Ramos (cell line): ENCODE measurements around the gene GCC2.
"Not testable (repeated sequence)": the region's sequence is repeated elsewhere in the genome, so short reads cannot be mapped to it uniquely, and the experiment has no call there.

ENCODE experiments used
- in situ Hi-C: fragments of 300-500 bp; cut with MboI; formaldehyde crosslinking; loops from one replicate; pipeline ENCODE4 v1.14.3; 2022; ENCODE audit warnings: low sequenced_read_pairs; ENCODE audit not compliant: unreplicated experiment

Gene GCC2

GRCh38 chr2:108444941-108445840, 3.8 kb upstream of the GCC2 start:
- in situ Hi-C loops: no loop called here

DNA sequence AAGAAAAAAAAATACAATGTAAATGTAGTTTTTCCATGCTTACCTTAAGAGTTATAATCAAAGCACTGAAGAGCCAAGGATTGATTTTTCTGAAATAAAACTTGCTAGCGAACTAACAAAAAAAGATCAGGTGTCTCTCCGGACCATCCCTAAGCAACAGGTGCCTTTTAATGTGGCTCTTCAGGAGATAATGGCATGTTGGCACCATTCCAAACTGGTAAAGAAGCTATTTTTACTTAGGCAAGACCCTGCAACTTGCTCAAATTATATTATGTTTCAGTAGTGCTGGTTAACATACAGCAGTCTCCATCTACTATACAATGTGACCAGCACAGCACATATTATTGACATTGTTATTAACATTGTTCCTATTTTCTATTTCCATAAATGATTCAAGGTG, 2.3 kb upstream of the GCC2 start:
- in situ Hi-C loops: no loop called here

DNA sequence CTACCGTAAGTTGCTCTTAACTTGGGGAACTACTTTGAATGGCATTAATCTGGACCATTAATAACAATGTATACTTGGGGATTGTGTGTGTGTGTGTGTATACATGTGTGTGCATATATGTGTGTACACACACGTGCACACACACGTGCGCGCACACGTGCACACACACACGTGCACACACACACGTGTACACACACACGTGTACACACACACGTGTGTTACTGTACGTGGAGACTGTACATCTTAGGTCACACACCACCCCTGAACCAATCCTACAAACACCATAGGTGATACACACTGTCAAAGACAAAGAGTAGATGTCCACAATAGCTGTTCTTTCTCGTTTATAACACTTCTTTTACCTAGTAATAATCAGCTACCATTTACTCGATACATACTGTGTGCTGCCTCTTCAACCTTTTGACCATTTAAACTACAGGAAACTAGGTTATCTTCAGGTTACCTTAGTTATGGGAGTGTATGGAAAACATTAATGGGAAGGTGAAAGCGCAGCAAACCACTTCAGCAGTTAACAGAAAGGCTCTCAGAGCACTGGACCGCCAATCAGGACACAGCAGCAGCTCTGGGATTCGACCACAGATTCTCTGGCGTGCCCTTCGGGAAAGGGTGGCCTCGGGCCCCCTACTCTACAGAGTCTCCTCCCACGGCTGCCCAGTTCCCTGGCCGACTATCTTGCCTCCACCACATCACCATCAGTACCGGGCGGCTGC, 894 bp upstream of the GCC2 start:
- in situ Hi-C loops: no loop called here

DNA sequence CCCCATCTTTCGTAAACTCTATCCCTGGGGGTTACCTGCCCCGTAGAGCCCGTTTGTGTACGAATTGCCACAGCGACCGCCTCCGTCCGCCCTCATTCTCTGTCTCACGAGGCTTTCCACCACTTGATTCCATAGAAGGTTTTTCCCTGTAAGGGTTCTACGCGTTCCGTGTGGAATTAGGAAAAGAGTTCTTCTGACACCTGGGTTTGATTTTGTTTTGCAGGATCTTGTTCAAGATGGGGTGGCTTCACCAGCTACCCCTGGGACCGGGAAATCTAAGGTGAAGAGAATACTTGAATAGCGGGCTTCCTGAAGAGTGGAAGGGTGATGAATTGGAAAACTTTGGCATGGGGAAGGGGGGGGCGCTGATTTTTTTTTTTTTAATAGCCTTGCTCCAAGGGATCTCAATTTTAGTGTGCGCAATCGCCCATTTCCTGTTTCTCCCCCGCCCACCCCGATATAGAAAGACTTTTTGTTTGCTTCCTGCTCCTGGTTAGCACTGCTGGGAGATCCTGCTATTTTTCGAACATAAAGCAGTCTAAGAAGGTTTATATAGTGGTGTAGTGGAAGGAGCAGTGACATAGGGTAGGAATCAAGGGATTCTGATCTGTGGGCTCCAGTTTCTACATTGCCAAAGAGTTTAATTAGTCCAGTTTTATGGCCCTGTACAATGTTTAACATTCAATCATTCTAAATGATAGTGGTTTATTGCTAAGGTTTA, 564 bp downstream of the GCC2 start:
- in situ Hi-C loops: no loop called here

DNA sequence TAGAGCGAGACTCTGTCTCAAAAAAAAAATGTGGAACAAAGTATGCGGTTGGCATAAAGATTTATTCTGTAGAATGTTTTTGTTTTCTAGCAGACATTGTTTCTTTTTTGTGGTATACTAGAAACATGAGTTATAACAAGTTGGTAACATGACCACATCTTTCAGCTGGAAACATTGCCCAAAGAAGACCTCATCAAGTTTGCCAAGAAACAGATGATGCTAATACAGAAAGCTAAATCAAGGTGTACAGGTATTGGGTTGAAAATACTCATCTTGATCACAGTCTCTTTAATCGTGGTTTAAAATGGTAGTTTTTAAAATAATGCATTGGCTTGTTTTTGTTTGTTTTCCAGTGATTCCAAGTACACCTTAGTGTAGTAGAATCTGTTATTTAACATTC, 1.9 kb downstream of the GCC2 start:
- in situ Hi-C loops: no loop called here

- in situ Hi-C loops: no loop called here
Observed at GRCh38 chr2:108451976-108452375, 3.0 kb downstream of the GCC2 start.

DNA sequence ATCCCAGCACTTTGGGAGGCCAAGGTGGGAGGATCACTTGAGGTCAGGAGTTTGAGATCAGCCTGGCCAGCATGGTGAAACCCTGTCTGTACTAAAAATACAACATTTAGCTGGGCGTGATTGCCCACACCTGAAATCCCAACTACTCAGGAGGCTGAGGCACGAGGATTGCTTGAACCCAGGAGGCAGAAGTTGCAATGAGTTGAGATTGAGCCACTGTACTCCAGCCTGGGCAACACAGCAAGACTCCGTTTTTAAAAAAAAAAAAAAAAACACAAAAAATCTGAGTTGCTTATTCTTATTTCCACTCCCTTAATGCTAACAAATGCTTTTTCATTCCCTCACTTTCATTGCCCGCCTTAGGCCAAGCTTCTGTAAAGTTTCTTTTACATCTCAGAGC, 4.5 kb downstream of the GCC2 start:
- in situ Hi-C loops: not testable (repeated sequence)

DNA sequence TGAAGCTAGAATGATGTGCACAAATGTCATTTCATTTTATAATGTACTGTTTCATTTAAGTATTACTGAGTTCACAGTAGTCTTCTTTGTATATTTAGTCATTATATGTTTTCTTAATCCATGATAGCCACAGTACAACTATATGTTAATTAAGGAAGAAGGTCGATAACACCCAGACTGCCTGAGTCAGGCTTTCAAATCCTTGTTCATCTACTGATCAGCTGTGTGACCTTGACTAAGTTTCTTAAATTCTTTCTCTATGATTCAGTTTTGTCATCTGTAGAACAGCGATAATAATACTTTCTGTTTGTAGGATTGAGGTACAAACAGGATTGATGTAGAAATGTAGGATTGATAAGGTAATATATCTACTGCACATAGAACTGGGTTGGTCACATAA, 5.4 kb downstream of the GCC2 start:
- in situ Hi-C loops: no loop called here

- in situ Hi-C loops: no loop called here
Observed at GRCh38 chr2:108455571-108455970, 6.6 kb downstream of the GCC2 start.

- in situ Hi-C loops: no loop called here
Observed at GRCh38 chr2:108458082-108458481, 9.1 kb downstream of the GCC2 start.

- in situ Hi-C loops: no loop called here
Observed at GRCh38 chr2:108459441-108459840, 10.4 kb downstream of the GCC2 start.

DNA sequence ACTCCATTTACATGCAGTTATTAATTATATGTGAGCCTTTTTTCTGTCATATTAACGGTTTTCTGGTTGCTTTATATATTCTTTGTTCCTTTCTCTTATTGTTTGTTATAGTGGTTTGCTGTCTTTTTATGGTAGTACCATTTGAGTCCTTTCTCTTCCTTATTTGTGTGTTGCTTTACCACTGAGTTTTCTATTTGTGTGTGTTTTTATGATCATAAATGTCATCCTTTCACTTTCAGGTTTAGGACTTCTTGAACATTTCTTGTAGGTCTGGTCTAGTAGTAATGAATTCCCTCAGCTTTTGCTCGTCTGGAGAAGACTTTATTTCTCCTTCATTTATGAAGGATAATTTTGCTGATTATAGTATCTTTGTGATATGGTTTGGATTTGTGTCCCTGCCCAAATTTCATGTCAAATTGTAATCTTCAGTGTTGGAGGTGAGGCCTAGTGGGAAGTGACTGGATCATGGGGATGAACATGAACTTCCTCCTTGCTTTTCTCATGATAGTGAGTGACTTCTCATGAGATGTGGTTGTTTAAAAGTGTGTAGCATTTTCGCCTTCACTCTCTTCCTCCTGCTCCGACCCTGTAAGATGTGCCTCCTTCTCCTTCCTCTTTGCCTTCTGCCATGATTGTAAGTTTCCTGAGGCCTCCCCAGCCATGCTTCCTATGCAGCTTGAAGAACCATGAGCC, 11.5 kb downstream of the GCC2 start:
- in situ Hi-C loops: no loop called here

GRCh38 chr2:108477099-108477498, 28.1 kb downstream of the GCC2 start:
- in situ Hi-C loops: no loop called here

DNA sequence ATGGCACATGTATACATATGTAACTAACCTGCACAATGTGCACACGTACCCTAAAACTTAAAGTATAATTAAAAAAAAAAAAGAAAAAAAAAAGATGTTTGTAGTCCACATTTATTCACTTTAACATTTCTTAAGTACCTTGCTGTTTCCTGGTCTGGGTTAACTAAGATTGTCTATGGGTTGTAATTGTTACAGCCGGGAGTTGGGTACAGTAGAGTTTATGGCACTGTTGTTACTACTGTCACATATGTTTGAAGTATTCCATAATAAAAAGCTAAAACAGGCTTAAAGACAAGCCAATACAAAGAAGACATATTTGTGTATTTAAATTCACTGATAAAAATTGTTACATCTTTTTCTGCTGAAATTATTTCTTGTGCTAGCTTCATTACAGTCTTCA, 36.2 kb downstream of the GCC2 start:
- in situ Hi-C loops: no loop called here

DNA sequence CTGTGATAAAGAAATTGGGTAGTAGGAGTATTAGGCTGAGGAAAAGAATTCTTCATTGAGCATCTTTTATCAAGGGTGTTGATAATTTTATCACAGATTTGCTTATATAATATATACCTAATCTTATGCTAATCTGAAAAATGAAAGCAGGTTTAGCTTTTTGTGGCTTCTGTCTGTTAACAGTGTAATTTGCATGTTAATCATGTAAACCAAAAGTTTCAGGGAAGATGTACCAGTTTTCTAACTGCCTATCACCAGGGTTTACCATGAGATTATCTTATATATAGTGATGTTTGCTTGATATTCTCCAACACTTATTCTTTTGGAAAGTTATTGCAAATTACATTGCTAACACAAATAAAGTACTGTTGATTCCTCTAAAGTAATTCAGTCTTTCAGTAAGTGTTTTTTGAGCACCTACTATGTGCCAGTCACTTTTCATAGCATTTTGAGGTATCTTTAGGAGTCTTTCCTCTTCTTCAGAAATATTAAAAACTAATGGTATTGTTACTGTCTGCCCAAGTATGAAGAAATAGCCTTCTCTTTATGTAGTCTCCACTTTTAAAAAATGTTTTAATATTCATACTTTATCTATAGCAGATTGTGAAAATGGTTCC, 41.6 kb downstream of the GCC2 start:
- in situ Hi-C loops: no loop called here

GRCh38 chr2:108491848-108492247, 42.8 kb downstream of the GCC2 start:
- in situ Hi-C loops: no loop called here

DNA sequence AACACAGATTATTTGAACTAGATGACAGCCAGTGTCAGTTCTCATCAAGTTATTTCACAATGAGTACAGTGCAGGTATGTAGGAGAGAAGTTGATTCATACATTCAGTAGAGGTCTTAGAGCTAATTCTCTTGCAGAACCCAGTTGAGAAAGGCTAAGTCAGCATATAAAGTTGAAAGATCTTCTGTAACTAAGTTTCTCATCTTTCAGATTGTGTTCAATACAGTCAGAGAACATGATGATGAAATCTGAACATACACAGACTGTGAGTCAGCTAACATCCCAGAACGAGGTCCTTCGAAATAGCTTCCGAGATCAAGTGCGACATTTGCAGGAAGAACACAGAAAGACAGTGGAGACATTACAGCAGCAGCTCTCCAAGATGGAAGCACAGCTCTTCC, 43.4 kb downstream of the GCC2 start:
- in situ Hi-C loops: no loop called here

DNA sequence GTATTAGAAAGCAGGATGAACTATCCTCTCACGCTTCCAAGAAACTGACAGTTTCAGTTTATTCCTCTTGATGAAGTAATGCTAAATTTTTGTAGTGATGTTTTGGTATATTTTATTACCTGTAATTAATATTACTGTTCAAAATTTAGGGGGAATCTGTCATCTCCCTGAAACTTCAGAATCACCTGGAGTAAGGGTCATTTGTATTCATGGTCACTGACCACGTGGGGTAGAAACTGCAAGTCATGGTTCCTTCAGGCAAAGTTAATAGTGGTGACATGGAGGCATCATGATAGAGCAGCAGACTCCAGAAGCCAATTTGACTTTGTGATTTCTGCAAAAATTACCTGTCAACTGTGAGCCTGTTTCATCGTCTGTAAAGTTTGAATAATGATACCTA, 47.2 kb downstream of the GCC2 start:
- in situ Hi-C loops: not testable (repeated sequence)

GRCh38 chr2:108507620-108508019, 58.6 kb downstream of the GCC2 start:
- in situ Hi-C loops: not testable (repeated sequence)

- in situ Hi-C loops: not testable (repeated sequence)
Observed at GRCh38 chr2:108512431-108512830, 63.4 kb downstream of the GCC2 start.
